HG03097 (cell line): ENCODE results near the gene TEDC1.

ENCODE experiments used
- ATAC-seq: cut with Tn5 transposase; IDR thresholded peaks from one replicate; pipeline ENCODE4 v1.9.1; 2021; ENCODE audit not compliant: unreplicated experiment, low FRiP score

TEDC1 gene

GRCh38 chr14:105473033-105473676 is 17.9 kb upstream of the TEDC1 start:
- ATAC-seq, result no peak

- no peak for ATAC-seq
These were observed 17.2 kb upstream of the TEDC1 start for GRCh38 chr14:105473677-105474482.

DNA sequence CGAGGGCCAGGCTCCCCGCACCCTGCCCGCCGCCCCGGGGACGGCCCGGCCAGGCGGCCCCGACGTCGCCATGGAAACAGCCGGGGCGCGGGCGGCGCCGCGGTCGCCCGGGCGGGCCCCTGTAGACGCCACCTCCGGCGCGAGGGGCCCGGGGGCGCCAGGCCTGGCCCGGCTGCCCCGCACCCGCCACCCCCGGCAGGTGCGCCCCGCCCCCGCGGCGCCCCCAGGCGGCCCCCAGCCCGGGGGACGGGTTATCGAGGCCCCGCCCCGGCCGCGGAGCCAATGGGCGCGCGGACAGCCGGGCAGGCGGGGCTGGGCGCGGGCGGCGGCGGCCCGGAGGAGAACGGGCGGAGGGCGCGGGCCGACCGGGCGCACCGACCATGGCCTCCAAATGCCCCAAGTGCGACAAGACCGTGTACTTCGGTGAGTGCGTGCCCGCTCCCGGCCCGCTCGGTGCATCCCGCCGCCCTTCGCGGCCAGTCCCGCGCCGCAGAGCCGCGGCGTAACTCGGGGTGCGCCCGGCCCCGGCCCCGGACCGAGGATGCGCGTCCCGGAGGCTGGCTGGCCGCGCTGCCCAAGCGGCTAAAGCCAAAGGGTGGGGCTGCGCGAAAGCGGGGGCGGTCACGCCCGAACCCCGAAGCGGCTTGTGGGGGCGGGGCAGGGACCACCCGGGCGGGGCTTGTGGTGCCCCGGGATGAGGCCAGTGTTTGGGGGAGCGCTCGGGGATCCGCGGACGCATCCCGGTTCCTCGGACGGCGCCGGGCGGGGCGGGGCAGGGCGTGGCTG is 16.4 kb upstream of the TEDC1 start, which contains the start of gene CRIP2:
Gene CRIP2, plus strand, starts transcription at position 339 of the 786 bp plus-strand sequence. Its CDS starts 42 bp downstream, at position 381.
- ATAC-seq, result no peak

GRCh38 chr14:105475269-105476096 is 15.6 kb upstream of the TEDC1 start:
- ATAC-seq, result no peak

DNA sequence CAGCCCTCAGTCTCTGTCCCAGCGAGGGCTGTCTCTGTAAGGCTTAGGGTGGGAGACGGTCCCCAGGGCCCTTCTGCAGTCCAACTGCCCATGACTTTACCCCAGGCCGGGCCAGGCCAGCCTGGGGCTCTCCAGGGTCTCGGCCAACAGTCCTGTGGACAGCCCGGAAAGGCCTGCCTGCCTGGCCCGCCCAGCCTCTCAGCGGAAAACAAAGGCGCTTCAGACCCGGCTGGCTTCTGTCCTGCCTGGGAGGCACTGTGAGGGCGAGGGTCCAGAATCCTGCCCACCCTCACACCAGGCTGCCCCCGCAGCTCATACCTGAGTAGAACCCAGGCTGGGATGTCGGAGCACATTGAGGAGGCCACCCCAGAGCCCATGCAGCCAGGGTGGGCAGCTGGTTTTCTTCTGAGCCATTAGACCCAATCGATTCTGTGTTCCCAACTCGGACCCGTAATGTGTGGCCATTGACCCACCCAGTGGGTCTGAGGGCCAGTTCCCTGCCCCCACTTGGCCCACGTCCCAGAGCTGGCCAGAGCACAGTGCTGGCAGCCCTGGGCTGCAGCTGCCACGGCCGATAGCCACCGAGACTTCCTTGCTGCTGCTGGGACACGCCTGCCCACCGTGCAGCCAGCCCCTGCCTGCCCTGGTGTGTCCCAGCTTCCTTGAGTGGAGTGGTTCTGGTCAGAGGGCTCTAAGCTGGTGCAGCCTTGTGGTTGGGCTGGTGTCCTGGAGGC is 14.8 kb upstream of the TEDC1 start:
- no peak for ATAC-seq

DNA sequence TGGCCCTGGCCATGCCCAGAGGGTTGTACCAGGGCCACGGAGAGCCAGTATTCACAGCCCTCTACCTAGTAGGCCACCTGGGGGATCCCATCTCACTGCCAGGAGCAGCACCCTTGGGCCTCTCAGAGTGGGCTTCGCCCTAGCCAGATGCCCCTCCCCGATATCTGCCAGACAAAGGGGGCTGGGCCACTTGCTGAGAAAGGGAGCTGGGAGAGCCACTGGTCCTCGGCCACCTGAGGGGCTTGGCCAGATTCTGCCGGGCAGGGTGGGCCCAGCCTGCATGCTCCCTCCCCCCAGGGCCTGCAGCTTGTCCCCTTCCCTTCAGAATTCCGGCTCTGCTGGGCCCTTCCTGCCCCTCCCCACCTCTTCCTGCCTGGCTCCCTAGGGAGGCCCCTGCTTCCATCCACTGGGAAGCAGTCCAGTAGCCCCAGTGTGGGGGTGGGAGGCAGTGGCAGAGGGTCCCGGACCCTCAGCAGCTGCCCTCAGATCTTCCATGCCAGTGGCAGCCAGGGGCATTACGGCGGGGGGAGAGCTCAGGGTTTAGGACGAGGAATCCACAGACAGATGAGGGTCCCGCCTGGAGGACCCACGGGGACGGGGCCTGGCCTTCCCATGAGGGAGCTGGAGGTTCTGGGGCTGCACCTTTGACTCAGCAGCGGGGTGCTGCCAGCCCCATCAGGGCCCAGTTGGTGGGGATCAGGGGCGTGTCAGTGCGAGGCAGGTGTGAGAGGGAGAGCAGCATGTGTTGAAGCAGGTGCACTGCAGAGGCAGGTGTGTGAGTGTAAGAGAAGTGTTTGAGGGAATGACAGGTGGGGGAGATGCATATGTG is 14.0 kb upstream of the TEDC1 start:
- no peak for ATAC-seq

DNA sequence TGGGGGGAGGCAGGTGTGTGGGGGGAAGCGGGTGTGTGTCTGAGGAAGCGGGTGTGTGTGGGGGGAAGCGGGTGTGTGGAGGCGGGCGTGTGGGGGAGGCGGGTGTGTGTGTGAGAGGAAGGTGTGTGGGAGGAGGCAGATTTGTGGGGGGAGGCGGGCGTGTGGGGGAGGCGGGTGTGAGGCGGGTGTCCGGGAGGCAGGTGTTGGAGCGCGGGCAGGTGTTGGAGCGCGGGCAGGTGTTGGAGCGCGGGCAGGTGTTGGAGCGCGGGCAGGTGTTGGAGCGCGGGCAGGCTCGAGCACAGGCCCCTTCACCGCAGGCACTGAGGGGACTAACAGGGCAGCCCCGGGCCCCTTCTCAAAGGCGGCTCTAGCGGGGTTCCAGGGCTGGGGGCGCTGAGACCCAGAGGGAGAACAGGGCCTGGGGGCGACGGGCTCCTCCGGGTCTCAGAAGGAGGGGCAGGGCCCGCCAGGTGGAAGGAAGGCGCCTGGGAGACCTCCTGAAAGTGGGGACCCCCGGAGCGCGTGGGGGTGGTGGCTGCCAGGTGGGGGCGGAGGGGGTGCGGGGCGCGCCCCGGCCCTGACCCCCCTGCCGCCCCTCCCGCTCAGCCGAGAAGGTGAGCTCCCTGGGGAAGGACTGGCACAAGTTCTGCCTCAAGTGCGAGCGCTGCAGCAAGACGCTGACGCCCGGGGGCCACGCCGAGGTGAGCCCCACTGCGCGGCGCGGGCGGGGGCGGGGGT is 13.2 kb upstream of the TEDC1 start:
- ATAC-seq, result no peak

- ATAC-seq, result no peak
These were observed 12.4 kb upstream of the TEDC1 start for GRCh38 chr14:105478398-105479251.

GRCh38 chr14:105479431-105480158 is 11.5 kb upstream of the TEDC1 start:
- no peak for ATAC-seq

DNA sequence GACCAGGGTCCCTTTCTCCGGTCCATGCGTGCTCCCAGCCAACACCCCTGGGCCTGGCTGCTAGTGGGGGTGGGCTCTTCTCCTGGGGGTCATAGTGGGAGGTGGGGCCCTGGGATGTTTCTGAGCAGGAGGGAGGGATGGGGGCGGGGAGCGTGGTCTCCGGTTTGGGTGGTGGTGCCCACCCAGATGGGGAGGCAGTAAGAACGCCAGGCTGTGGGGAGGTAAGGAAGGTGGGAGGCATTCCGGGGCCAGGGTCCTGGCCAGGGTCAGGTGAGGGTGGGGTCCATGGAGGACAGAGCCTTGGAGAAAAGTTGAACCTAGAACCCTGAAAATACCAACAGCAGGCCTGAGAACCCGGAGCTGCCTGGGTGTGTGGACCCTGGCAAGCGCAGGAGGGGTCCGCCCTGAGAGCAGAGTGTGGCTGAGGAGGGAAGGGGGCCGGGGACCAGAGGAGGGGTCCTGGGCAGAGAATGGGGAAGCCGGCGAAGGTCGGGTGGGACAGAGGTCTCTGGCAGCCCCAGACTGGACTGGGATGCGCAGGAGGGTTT is 10.8 kb upstream of the TEDC1 start:
- no peak for ATAC-seq

- peak; percentile 35 for ATAC-seq
These were observed 9.9 kb upstream of the TEDC1 start for GRCh38 chr14:105480807-105481801.

- peak; percentile 43 for ATAC-seq
These were observed 9.1 kb upstream of the TEDC1 start for GRCh38 chr14:105481886-105482457.

DNA sequence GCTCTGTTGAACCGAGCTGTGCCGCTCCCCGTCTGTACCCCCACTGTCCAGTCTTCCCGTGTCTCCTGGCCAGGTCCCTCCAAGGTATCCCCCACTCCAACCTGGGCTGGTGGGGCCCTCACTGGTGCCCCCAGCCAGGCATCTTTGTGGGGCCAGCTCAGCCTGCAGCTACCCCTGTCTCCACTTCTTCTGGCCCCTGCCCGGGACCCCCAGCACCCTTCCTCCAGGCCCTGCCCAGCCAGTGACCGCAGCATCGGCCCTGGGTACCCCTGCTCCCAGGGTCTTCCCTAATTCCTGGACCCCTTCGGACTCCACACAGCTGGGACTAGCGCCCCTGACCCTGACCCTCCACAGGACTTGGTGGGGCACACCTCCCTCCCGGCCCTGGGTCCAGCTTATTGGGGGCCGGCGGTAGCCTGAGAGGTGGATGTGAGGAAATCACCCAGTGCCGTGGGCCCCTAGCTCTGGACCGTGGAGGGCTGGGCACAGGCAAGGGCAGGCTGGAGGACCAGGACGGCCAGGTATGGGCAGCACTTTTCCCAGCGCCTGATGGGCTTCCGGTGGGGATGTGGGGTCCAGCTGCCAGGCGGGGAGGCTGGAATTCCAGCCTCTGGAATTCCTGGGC is 8.4 kb upstream of the TEDC1 start:
- ATAC-seq, result no peak

DNA sequence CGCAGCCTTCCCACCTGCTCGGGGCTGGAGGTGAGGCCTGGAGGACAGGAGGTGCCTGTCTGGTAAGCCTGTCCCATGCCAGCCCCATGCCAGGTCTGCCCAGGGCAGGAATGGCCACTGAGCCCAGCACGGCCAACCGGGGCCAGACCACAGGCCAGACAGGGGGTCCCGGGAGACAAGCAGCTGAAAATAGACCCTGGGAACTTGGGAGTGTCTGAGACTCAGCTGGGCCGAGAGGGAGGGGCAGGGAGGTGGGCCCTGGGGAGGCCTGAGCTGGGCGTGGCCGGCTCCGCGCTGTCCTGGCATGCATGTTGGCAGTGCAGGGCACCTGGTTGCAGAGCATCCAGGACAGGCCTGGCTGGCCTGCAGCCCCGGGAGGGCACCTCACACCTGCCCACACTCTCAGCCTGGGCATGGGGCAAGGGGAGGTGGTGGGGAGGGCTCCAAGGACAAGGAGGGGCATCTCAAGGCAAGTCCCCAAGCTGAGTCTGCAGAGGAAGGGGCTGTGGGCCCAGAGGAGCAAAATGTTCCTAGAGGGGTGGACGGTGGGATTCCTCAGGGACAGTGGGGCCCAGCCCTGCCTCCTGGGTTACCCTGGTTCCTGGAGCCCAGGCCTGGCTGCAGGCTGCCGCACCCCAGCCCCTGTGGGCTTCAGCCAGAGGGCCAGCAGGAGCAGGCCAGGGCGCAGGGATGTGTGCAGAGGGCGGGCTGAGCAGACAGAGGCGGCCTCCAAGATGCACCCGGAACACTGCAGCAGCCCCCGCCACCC is 7.6 kb upstream of the TEDC1 start:
- no peak for ATAC-seq
